ENCODE data around the gene NHS. TPM values are rescaled to one million over a fixed set of nuclear protein-coding genes. Genes with fewer than 3 reads are reported as not detected.

The NHS gene
- total RNA-seq, 1 experiment from 2014 or later, result 5.4 TPM

GRCh38 chrX:17662391-17662790 is 287.4 kb downstream of the NHS start:
- no peak for DNase-seq (ENCODE audit: low read depth)

GRCh38 chrX:17668929-17669328 is 293.9 kb downstream of the NHS start:
- no peak for DNase-seq (ENCODE audit: low read depth)

- no peak for DNase-seq (ENCODE audit: low read depth)
Measured at GRCh38 chrX:17669458-17669857, 294.5 kb downstream of the NHS start.

- DNase-seq (ENCODE audit: low read depth), result no peak
Measured at GRCh38 chrX:17669891-17670290, 294.9 kb downstream of the NHS start.

- no peak for DNase-seq (ENCODE audit: low read depth)
Measured at GRCh38 chrX:17670874-17671273, 295.9 kb downstream of the NHS start.

- DNase-seq (ENCODE audit: low read depth), result peak; percentile 56
Measured at GRCh38 chrX:17674601-17675000, 299.6 kb downstream of the NHS start.

GRCh38 chrX:17679261-17679660 is 304.3 kb downstream of the NHS start:
- no peak for DNase-seq (ENCODE audit: low read depth)

GRCh38 chrX:17679820-17680219 is 304.8 kb downstream of the NHS start:
- no peak for DNase-seq (ENCODE audit: low read depth)

- no peak for DNase-seq (ENCODE audit: low read depth)
Measured at GRCh38 chrX:17680732-17681413, 305.9 kb downstream of the NHS start.

- no peak for DNase-seq (ENCODE audit: low read depth)
Measured at GRCh38 chrX:17682259-17682658, 307.3 kb downstream of the NHS start.

- DNase-seq (ENCODE audit: low read depth), result no peak
Measured at GRCh38 chrX:17685026-17685425, 310.0 kb downstream of the NHS start.

- no peak for DNase-seq (ENCODE audit: low read depth)
Measured at GRCh38 chrX:17687648-17688047, 312.6 kb downstream of the NHS start.

GRCh38 chrX:17689971-17690409 is 315.0 kb downstream of the NHS start:
- DNase-seq (ENCODE audit: low read depth), result peak; percentile 26

- peak; percentile 66 for DNase-seq (ENCODE audit: low read depth)
Measured at GRCh38 chrX:17692709-17693346, 317.8 kb downstream of the NHS start.

GRCh38 chrX:17697191-17697590 is 322.2 kb downstream of the NHS start:
- no peak for DNase-seq (ENCODE audit: low read depth)

- DNase-seq (ENCODE audit: low read depth), result no peak
Measured at GRCh38 chrX:17700976-17701375, 326.0 kb downstream of the NHS start.

- no peak for DNase-seq (ENCODE audit: low read depth)
Measured at GRCh38 chrX:17703201-17703600, 328.2 kb downstream of the NHS start.

GRCh38 chrX:17705211-17705610 is 330.2 kb downstream of the NHS start:
- no peak for DNase-seq (ENCODE audit: low read depth)

- peak; percentile 21 for DNase-seq (ENCODE audit: low read depth)
Measured at GRCh38 chrX:17706676-17707075, 331.7 kb downstream of the NHS start.

- DNase-seq (ENCODE audit: low read depth), result no peak
Measured at GRCh38 chrX:17707731-17708130, 332.7 kb downstream of the NHS start.

GRCh38 chrX:17710871-17711301 is 335.9 kb downstream of the NHS start:
- DNase-seq (ENCODE audit: low read depth), result no peak

- DNase-seq (ENCODE audit: low read depth), result no peak
Measured at GRCh38 chrX:17713288-17713687, 338.3 kb downstream of the NHS start.

- no peak for DNase-seq (ENCODE audit: low read depth)
Measured at GRCh38 chrX:17718649-17719165, 343.7 kb downstream of the NHS start.

All from HT1080 (cell line).